SK-N-SH treated with all-trans-retinoic acid at 6 μM for 48 hours (cell line): ENCODE results near the gene SMYD3.

Source experiments
- ARNTL ChIP-seq: fragments of 450-650 bp; formaldehyde crosslinking; IDR thresholded peaks from 2 replicates; pipeline ENCODE4 v1.5.0; 2020; ENCODE audit warnings: low read depth, mild to moderate bottlenecking, moderate library complexity, borderline replicate concordance
- BACH2 ChIP-seq: fragments of 250-450 bp; sonication (Bioruptor Pico); IDR thresholded peaks from 2 replicates; pipeline ENCODE4 v1.9.0; 2021; ENCODE audit warnings: mild to moderate bottlenecking, borderline replicate concordance
- GLIS3 ChIP-seq: fragments of 250-450 bp; sonication (Bioruptor Pico); IDR thresholded peaks from 2 replicates; pipeline ENCODE4 v1.5.0; 2020; ENCODE audit warnings: mild to moderate bottlenecking, moderate library complexity
- RARB ChIP-seq: fragments of 250-450 bp; sonication (Bioruptor Pico); IDR thresholded peaks from 2 replicates; pipeline ENCODE4 v1.8.0; 2021; ENCODE audit warnings: mild to moderate bottlenecking, moderate library complexity
- ZC3H10 ChIP-seq: fragments of 250-450 bp; sonication (Bioruptor Pico); IDR thresholded peaks from 2 replicates; pipeline ENCODE4 v1.5.1; 2021; ENCODE audit warnings: mild to moderate bottlenecking, moderate library complexity
- ZFP3 ChIP-seq: fragments of 250-450 bp; sonication (Bioruptor Pico); IDR thresholded peaks from 2 replicates; pipeline ENCODE4 v1.5.0; 2020; ENCODE audit warnings: mild to moderate bottlenecking, moderate library complexity
- ZFP30 ChIP-seq: fragments of 450-650 bp; formaldehyde crosslinking; IDR thresholded peaks from 2 replicates; pipeline ENCODE4 v1.5.0; 2022; ENCODE audit warnings: mild to moderate bottlenecking, moderate library complexity
- TF ChIP-seq, protein P1 (sequence below): fragments of 250-450 bp; sonication (Bioruptor Pico); IDR thresholded peaks from 2 replicates; pipeline ENCODE4 v1.8.0; 2020; ENCODE audit warnings: mild to moderate bottlenecking, moderate library complexity, borderline replicate concordance
- TF ChIP-seq, protein P2 (sequence below): fragments of 250-450 bp; sonication (Bioruptor Pico); IDR thresholded peaks from 2 replicates; pipeline ENCODE4 v1.5.1; 2020; ENCODE audit warnings: low read depth, mild to moderate bottlenecking, moderate library complexity
- TF ChIP-seq, protein P3 (sequence below): fragments of 250-450 bp; sonication (Bioruptor Pico); IDR thresholded peaks from 2 replicates; pipeline ENCODE4 v1.5.1; 2021; ENCODE audit warnings: mild to moderate bottlenecking, moderate library complexity

DNA sequence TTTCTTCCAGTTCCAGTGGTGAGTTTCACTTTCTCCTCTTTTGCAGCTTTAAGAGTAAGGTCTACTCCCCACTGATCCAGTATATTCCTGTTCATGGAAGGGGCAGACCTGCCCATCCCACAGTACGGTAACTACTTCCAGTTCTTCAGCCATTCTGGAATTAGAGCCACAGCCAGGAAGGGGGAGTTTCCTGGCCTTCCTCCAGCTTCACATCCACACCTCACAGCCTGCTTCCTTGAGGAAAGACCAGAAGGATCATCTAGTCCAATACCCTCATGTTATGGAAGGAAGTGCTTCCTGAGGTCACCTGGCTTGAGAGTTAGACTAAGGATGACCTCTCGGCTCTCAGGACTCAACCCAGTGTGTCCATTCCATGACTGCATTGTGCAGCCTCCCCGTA lies 754.5 kb downstream of the SMYD3 start:
- TF ChIP-seq, protein P1, sequence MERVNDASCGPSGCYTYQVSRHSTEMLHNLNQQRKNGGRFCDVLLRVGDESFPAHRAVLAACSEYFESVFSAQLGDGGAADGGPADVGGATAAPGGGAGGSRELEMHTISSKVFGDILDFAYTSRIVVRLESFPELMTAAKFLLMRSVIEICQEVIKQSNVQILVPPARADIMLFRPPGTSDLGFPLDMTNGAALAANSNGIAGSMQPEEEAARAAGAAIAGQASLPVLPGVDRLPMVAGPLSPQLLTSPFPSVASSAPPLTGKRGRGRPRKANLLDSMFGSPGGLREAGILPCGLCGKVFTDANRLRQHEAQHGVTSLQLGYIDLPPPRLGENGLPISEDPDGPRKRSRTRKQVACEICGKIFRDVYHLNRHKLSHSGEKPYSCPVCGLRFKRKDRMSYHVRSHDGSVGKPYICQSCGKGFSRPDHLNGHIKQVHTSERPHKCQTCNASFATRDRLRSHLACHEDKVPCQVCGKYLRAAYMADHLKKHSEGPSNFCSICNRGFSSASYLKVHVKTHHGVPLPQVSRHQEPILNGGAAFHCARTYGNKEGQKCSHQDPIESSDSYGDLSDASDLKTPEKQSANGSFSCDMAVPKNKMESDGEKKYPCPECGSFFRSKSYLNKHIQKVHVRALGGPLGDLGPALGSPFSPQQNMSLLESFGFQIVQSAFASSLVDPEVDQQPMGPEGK (CRISPR knock-in tag): no peak
- no peak for TF ChIP-seq ZC3H10 (CRISPR knock-in tag)
- TF ChIP-seq RARB (CRISPR knock-in tag): no peak
- TF ChIP-seq, protein P2, sequence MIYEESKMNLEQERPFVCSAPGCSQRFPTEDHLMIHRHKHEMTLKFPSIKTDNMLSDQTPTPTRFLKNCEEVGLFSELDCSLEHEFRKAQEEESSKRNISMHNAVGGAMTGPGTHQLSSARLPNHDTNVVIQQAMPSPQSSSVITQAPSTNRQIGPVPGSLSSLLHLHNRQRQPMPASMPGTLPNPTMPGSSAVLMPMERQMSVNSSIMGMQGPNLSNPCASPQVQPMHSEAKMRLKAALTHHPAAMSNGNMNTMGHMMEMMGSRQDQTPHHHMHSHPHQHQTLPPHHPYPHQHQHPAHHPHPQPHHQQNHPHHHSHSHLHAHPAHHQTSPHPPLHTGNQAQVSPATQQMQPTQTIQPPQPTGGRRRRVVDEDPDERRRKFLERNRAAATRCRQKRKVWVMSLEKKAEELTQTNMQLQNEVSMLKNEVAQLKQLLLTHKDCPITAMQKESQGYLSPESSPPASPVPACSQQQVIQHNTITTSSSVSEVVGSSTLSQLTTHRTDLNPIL (CRISPR knock-in tag): no peak
- TF ChIP-seq, protein P3, sequence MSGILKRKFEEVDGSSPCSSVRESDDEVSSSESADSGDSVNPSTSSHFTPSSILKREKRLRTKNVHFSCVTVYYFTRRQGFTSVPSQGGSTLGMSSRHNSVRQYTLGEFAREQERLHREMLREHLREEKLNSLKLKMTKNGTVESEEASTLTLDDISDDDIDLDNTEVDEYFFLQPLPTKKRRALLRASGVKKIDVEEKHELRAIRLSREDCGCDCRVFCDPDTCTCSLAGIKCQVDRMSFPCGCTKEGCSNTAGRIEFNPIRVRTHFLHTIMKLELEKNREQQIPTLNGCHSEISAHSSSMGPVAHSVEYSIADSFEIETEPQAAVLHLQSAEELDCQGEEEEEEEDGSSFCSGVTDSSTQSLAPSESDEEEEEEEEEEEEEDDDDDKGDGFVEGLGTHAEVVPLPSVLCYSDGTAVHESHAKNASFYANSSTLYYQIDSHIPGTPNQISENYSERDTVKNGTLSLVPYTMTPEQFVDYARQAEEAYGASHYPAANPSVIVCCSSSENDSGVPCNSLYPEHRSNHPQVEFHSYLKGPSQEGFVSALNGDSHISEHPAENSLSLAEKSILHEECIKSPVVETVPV (CRISPR knock-in tag): no peak
- no peak for TF ChIP-seq ZFP3 (CRISPR knock-in tag)
- TF ChIP-seq ZFP30 (CRISPR knock-in tag): no peak
- TF ChIP-seq GLIS3 (CRISPR knock-in tag): no peak
- TF ChIP-seq ARNTL (CRISPR knock-in tag): no peak
- no peak for TF ChIP-seq BACH2
